ENCODE measurements around the gene CLIP1.
"Not testable (repeated sequence)": the region's sequence is repeated elsewhere in the genome, so short reads cannot be mapped to it uniquely, and the experiment has no call there.

CLIP1 gene

DNA sequence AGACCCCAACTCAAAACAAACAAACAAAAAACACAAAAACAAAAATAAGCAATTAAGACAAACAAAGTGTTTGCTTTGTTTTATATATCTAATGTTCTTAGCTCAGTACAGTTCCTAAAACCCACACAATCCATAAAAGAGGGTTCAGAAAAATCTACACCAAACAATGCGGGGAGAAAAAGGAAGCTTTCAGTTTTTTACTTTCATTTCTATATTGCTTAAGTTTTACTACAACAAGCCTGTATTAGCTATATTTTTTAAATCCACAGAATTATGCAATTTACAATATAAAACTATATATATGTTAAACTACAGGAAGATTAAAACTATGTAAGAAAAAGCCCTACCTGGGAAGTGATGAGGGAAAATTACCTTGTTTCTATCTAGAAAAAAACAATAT, 41.4 kb downstream of the CLIP1 start:
- no peak for TF ChIP-seq CTCF (IDR thresholded peaks at IDR 0.05; ENCODE audit: extremely low read depth, missing control alignments)
- no peak for DNase-seq (ENCODE audit: low spot score)

- not testable (repeated sequence) for DNase-seq (ENCODE audit: low spot score)
Measured at GRCh38 chr12:122376751-122377150, 45.7 kb downstream of the CLIP1 start.

DNA sequence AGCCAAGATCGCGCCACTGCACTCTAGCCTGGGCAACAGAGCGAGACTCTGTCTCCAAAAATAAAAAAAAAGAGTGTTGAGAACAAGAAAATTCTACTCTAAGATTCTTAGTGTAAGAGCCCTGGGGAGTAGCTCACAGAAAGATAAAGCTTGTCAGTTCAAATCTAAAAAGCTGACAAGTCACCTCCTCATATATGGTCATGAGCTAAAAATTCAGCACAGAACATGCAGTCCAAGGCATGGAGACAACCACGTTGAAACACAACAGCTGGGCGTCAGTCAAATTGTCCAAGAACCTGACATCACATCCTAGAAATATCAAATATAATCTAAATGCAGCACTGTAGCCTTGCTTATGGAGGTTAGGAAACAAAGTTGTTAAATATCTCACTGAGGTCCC, 47.8 kb downstream of the CLIP1 start:
- no peak for TF ChIP-seq CTCF (IDR thresholded peaks at IDR 0.05; ENCODE audit: extremely low read depth, missing control alignments)
- DNase-seq (ENCODE audit: low spot score): no peak

- DNase-seq (ENCODE audit: low spot score): no peak
Measured at GRCh38 chr12:122371475-122372045, 50.9 kb downstream of the CLIP1 start.

GRCh38 chr12:122368361-122369073, 54.0 kb downstream of the CLIP1 start:
- no peak for DNase-seq (ENCODE audit: low spot score)
- no peak for TF ChIP-seq CTCF (IDR thresholded peaks at IDR 0.05; ENCODE audit: extremely low read depth, missing control alignments)

More at GRCh38 chr12:122371475-122372045, 50.9 kb downstream of the CLIP1 start:
- TF ChIP-seq CTCF (IDR thresholded peaks at IDR 0.05; ENCODE audit: extremely low read depth, missing control alignments): no peak

- DNase-seq (ENCODE audit: low spot score): not testable (repeated sequence)
Measured at GRCh38 chr12:122367632-122368031, 54.8 kb downstream of the CLIP1 start.

GRCh38 chr12:122366685-122367475, 55.6 kb downstream of the CLIP1 start:
- TF ChIP-seq CTCF (IDR thresholded peaks at IDR 0.05; ENCODE audit: extremely low read depth, missing control alignments): no peak
- no peak for DNase-seq (ENCODE audit: low spot score)

- not testable (repeated sequence) for DNase-seq (ENCODE audit: low spot score)
Measured at GRCh38 chr12:122365226-122365625, 57.2 kb downstream of the CLIP1 start.

DNA sequence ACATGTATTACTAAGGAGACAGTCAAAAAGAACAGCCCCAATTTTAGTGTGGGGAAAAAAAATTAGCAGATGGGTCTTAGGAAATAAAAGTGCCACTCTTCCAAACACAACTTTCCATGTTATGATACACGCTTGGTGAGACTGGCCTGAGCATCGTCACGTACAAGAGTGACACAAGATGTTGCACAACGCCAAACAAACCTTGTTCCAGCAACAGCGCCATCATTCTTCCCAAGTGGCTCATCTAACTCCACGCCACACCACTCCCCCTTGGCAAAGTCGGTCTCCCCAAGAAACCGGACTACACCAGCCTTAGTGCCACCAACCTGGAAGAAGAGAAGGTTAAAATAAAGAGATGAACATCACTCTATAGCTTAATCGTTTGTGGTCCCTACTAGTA, 58.7 kb downstream of the CLIP1 start:
- no peak for TF ChIP-seq CTCF (IDR thresholded peaks at IDR 0.05; ENCODE audit: extremely low read depth, missing control alignments)
- no peak for DNase-seq (ENCODE audit: low spot score)

Data from GM20000 (cell line).